NCI-H2081 (cell line): ENCODE data around the gene ZBTB7C.
A peak's percentile ranks its signal among the peaks of the same experiment; 100 is the strongest.

ENCODE experiments used
- DNase-seq, 2 experiments: peaks; one replicate each; lab custom pipeline; 2025; lab: John Stamatoyannopoulos, UW

ZBTB7C gene

GRCh38 chr18:48164116-48164515, 245.1 kb downstream of the ZBTB7C start:
- no peak for DNase-seq

- no peak for DNase-seq
These were observed 245.5 kb downstream of the ZBTB7C start for GRCh38 chr18:48163738-48164115.

GRCh38 chr18:48162956-48163737, 246.0 kb downstream of the ZBTB7C start:
- no peak for DNase-seq

GRCh38 chr18:48161911-48162698, 247.1 kb downstream of the ZBTB7C start:
- peak; percentile 74 to 75 for DNase-seq

- peak in 1 of 2 experiments; percentile 74 for DNase-seq
These were observed 247.8 kb downstream of the ZBTB7C start for GRCh38 chr18:48161191-48161910.

GRCh38 chr18:48160622-48161021, 248.6 kb downstream of the ZBTB7C start:
- no peak for DNase-seq

- no peak for DNase-seq
These were observed 249.4 kb downstream of the ZBTB7C start for GRCh38 chr18:48159816-48160215.

- DNase-seq, result no peak
These were observed 250.5 kb downstream of the ZBTB7C start for GRCh38 chr18:48158721-48159120.

GRCh38 chr18:48157956-48158355, 251.2 kb downstream of the ZBTB7C start:
- peak; percentile 3 to 26 for DNase-seq

- DNase-seq, result no peak
These were observed 253.3 kb downstream of the ZBTB7C start for GRCh38 chr18:48155856-48156255.

GRCh38 chr18:48154828-48155227, 254.4 kb downstream of the ZBTB7C start:
- no peak for DNase-seq

GRCh38 chr18:48153613-48154481, 255.3 kb downstream of the ZBTB7C start:
- DNase-seq, result no peak

GRCh38 chr18:48152549-48152948, 256.6 kb downstream of the ZBTB7C start:
- no peak for DNase-seq

GRCh38 chr18:48151421-48152065, 257.6 kb downstream of the ZBTB7C start:
- no peak for DNase-seq

GRCh38 chr18:48149020-48149685, 260.0 kb downstream of the ZBTB7C start:
- no peak for DNase-seq

GRCh38 chr18:48142994-48143393, 266.2 kb downstream of the ZBTB7C start:
- no peak for DNase-seq

- no peak for DNase-seq
These were observed 266.8 kb downstream of the ZBTB7C start for GRCh38 chr18:48142353-48142752.

- DNase-seq, result no peak
These were observed 268.5 kb downstream of the ZBTB7C start for GRCh38 chr18:48140731-48141130.

- DNase-seq, result peak; percentile 88 to 94
These were observed 269.5 kb downstream of the ZBTB7C start for GRCh38 chr18:48139431-48140347.
